MM.1S (cell line): ENCODE results near the gene DNAI1.
A peak's percentile ranks its signal among the peaks of the same experiment; 100 is the strongest.

ENCODE experiments used
- EZH2 ChIP-seq: fragments of 300-600 bp; sonication (generic); optimal IDR thresholded peaks from 2 replicates; pipeline ENCODE3; 2017; ENCODE audit warnings: low read depth, mild to moderate bottlenecking, antibody characterized with exemption, low read length, mixed read lengths
- EZH2phosphoT487 ChIP-seq: fragments of 300-600 bp; sonication (generic); IDR thresholded peaks from 2 replicates; pipeline ENCODE4 v1.6.1; 2018; ENCODE audit warnings: antibody characterized with exemption, low read length
- TF ChIP-seq, protein P1 (sequence below): fragments of 300-600 bp; sonication (generic); IDR thresholded peaks from 2 replicates; pipeline ENCODE4 v1.5.1; 2016; ENCODE audit warnings: antibody characterized with exemption, low read length, mixed read lengths

DNA sequence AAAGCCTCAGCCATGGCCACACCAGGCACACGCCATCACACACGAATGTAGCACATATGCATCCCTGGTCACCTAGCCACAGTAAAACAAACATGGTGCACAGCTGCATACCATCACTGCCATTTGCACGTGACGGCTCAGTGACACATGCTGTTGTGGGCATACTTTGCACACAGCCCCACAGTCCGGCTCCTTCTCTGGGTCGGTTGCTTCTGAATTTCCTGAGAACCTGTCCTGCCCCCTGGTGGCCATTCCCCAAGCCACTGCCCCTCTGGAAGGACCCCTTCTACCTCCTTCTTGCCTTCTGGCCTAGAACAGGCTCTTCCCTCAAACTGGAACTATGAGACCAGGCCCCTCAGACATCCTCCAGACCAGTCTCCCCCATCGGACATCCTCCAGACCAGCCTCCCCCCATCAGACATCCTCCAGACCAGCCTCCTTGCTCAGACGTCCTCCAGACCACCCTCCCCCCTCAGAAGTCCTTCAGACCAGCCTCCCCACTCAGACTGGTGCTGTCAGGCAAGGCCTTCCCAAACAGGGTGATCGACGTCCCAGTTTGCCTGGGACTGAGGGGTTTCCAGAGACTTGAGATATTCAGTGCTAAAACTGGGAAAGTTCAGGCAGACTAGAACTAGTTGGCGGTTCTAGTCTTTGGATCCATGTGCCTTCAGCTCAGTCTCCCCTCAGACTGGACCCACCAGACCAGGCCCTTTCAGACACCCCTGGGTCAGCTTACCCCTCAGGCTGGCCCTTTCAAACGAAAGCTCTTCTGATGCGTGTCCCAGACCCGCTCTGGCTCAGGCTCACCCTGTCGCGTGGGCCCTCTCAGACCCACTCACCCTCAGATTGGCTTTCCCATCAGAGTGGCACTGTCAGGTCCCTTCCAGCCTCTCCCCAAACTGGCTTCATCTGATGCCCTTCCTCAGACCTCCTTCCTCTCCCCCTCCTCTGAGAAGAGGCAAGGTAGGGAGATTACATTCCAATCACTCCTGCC is 88.5 kb downstream of the DNAI1 start:
- no peak for TF ChIP-seq EZH2phosphoT487
- TF ChIP-seq, protein P1, sequence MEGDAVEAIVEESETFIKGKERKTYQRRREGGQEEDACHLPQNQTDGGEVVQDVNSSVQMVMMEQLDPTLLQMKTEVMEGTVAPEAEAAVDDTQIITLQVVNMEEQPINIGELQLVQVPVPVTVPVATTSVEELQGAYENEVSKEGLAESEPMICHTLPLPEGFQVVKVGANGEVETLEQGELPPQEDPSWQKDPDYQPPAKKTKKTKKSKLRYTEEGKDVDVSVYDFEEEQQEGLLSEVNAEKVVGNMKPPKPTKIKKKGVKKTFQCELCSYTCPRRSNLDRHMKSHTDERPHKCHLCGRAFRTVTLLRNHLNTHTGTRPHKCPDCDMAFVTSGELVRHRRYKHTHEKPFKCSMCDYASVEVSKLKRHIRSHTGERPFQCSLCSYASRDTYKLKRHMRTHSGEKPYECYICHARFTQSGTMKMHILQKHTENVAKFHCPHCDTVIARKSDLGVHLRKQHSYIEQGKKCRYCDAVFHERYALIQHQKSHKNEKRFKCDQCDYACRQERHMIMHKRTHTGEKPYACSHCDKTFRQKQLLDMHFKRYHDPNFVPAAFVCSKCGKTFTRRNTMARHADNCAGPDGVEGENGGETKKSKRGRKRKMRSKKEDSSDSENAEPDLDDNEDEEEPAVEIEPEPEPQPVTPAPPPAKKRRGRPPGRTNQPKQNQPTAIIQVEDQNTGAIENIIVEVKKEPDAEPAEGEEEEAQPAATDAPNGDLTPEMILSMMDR, result peak; percentile 70
- no peak for TF ChIP-seq EZH2
